SU-DHL-6 (cell line): ENCODE measurements around the gene CHMP1B.

Source experiments
- EZH2phosphoT487 ChIP-seq: fragments of 200-600 bp; sonication (generic), shearing (Covaris generic); conservative IDR thresholded peaks from 2 replicates; pipeline ENCODE4 v1.6.1; 2018; ENCODE audit warnings: mild to moderate bottlenecking, antibody characterized with exemption, low read length, moderate library complexity, mixed read lengths
- TF ChIP-seq, protein P1 (sequence below): fragments of 200-600 bp; sonication (generic); IDR thresholded peaks from one replicate; pipeline ENCODE4 v1.5.1; 2017; ENCODE audit warnings: antibody characterized with exemption, mild to moderate bottlenecking, low read length, moderate library complexity; ENCODE audit not compliant: insufficient read depth, poor library complexity, severe bottlenecking

GRCh38 chr18:11871501-11871900, 20.3 kb downstream of the CHMP1B start:
- TF ChIP-seq, protein P1, sequence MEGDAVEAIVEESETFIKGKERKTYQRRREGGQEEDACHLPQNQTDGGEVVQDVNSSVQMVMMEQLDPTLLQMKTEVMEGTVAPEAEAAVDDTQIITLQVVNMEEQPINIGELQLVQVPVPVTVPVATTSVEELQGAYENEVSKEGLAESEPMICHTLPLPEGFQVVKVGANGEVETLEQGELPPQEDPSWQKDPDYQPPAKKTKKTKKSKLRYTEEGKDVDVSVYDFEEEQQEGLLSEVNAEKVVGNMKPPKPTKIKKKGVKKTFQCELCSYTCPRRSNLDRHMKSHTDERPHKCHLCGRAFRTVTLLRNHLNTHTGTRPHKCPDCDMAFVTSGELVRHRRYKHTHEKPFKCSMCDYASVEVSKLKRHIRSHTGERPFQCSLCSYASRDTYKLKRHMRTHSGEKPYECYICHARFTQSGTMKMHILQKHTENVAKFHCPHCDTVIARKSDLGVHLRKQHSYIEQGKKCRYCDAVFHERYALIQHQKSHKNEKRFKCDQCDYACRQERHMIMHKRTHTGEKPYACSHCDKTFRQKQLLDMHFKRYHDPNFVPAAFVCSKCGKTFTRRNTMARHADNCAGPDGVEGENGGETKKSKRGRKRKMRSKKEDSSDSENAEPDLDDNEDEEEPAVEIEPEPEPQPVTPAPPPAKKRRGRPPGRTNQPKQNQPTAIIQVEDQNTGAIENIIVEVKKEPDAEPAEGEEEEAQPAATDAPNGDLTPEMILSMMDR = no peak
- TF ChIP-seq EZH2phosphoT487 = no peak
